Measurements from ENCODE around the gene FCN2.

Gene FCN2

DNA sequence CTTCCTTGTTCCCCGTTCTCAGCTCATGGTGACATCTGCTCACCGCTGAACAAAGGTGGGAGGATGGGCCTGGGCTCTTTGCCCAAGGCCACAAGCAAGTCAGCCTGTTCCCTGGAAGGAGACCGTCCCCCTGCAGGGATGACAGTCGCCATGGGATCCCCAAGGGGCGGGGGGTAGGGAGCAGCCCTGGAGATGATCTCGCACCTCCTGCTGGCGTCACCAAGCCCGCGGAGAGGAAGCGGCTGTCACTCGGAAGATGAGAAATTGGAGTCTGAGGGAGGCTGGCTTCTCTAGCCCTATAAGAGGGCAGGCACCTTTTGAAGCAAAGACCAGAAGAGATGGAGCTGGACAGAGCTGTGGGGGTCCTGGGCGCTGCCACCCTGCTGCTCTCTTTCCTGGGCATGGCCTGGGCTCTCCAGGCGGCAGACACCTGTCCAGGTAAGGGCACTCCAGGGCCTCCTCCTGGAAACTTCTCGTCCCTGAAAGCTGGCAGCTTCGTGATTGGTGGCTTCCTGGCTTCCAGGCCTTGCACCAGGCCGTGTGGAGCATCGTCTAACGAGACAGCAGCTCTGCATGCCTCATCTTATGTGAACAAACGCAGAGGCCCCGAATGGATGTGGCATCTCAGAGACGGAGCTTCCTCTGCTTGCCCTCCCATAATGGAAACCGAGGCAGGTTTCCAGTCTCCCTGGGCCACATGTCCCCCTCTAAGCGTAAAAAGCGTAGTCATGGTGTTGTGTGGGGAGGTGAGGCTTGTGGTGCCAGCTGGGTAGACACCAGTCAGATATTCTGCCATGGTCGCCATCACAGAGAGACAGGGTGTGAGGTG is at the start of gene FCN2:
TSS of gene FCN2 (plus strand) at position 327 of the 829 bp plus-strand sequence. CDS start at position 339, 12 bp downstream.
- DNase-seq (ENCODE audit: insufficient read length, low spot score) (no peak), FAIRE-seq (no peak)

- no peak for FAIRE-seq
- DNase-seq (ENCODE audit: insufficient read length, low spot score), result no peak
Observed at GRCh38 chr9:134830926-134831720, 49.5 kb upstream of the FCN2 start.

DNA sequence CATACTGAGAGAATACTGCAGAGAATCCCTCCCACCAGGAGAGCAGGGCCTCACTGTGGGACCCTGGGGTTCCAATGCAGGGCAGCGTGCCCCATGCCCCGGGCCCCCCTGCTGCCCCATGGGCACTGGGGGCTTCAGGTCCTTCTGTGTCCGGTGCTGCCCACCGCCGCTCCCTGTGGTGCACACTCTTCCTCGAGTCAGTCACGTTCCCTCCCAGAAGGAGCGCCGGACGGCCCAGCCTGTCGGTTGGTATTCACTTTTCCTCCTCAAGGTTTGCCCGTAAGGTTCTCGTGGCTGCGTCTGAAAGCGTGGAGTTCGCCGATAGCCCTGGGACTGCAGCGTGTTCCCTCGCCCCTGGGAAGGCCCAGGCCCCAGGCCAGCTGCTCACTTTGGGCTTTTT is 48.1 kb upstream of the FCN2 start:
- DNase-seq (ENCODE audit: insufficient read length, low spot score), result no peak
- FAIRE-seq, result no peak

DNA sequence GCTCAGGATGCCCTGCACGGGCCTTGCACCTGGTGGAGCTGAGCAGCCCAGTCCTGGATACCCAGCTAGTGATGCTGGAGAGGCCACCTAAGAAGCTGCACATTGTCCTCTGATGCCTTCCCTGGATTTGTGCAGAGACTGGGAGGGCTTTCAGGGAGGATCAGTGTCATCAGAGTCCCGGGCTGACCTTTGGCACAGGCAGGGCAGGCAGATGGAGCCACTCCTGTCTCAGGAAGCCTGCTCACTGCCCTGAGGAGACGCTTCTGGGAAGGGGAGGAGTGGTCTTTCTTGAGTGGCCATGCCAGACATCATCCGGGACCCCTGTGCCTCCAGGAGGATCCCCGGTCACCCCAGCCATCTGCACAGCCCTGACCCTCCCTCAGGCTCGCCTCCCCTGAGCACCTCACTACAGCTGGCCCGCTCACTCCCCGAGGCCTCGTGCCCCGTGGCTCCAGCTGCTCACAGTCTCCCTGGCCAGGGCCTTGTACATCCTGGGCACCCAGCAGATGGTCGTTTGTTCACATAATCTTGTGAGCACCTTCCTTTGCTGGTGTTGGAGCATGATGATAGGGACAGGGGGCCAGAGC is 47.2 kb upstream of the FCN2 start:
- FAIRE-seq (no peak), DNase-seq (ENCODE audit: insufficient read length, low spot score) (no peak)

DNA sequence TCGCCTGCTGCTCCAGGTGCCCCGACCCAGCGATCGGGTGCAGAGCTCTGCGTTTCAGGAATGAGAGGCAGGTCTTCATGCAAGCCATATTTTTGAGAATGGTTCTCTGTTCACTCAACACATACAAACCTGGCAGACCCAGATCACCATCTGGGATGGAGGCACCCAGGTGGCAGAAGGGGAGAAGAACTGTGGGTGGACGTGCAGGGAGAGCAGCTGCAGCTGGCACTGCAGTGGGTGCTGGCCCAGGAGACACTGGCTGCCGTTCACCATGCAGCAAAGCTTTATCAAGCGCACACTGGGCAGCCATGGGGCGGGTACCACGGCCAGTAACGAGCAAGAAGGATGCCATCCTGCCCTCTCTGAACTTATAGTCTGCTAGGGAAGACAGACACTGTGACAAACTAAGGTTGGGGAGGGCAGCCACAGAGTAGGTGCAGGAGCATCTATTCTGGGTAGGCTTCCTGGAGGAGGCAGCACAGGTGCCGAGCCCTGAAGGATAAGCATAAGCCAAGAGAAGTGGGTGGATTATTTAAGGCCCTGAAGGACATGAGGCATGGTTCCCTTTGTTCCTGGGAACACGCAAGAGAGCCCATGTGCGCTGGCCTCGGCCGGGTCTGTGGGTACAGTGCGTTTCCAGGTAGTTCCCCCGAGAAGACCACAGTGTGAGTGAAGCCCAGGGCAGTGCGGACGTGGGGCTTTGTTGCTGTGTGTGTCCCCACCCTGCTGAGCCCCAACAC is 46.2 kb upstream of the FCN2 start:
- FAIRE-seq (no peak), DNase-seq (ENCODE audit: insufficient read length, low spot score) (no peak)

GRCh38 chr9:134834957-134835419 is 45.6 kb upstream of the FCN2 start:
- no peak for FAIRE-seq
- DNase-seq (ENCODE audit: insufficient read length, low spot score), result no peak

GRCh38 chr9:134835448-134835847 is 45.2 kb upstream of the FCN2 start:
- FAIRE-seq, result no peak

DNA sequence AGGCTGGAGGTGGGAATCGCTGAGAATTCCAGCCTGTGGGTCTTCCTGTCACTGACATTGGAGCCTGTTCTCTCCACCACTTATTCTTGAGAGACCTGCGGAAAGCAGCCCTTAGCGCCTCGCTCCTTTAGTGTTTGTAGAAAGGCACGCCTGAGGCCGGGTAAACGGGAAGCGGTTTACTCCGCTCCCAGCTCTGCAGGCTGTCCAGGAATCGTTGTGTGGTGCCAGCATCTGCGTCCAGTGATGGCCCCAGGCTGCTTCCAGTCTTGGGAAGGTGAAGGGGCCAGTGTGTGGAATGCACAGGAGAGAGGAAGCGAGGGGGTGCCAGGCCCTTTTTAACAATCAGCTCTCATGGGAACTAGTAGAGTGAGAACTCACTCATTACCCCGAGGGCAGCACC is 44.6 kb upstream of the FCN2 start:
- DNase-seq (ENCODE audit: insufficient read length, low spot score) (no peak), FAIRE-seq (no peak)

More at GRCh38 chr9:134835448-134835847, 45.2 kb upstream of the FCN2 start:
- DNase-seq (ENCODE audit: insufficient read length, low spot score), result no peak

GRCh38 chr9:134836406-134836970 is 44.1 kb upstream of the FCN2 start:
- no peak for FAIRE-seq
- no peak for DNase-seq (ENCODE audit: insufficient read length, low spot score)

- DNase-seq (ENCODE audit: insufficient read length, low spot score) (no peak), FAIRE-seq (no peak)
Observed at GRCh38 chr9:134837529-134837928, 43.1 kb upstream of the FCN2 start.

- no peak for DNase-seq (ENCODE audit: insufficient read length, low spot score)
- no peak for FAIRE-seq
Observed at GRCh38 chr9:134838651-134839454, 41.8 kb upstream of the FCN2 start.

DNA sequence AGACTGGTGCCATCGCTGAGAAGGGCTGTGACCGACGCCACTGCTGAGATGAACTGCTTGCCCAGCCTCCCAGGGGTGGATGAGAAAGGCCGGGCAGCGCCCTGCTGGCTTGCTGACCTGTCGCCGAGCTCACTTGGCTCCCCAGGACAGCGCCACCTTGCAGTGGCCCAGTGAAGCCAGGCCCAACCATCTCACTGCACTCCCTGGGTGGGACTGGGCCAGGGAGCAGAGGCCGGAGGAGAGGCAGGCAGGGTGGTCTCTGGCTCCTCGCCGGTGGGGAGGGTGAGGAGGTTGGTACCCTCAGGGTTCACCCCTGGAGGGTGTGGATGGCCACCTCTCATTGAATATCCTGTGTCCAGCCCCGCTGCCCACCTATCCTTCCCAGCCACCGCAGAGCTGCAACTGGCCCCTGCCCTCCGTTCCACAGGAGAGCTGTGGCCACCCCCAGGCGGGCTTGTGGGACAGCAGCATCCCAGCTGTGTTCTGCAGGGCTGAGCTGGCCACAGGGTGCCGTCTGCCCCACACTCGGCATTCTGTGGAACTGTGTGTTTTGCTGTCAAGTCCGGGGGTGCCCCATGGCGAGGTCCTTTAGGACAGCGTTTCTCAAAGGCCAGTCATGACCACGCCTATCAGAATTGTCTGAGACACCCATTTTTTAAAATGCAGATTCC is 41.0 kb upstream of the FCN2 start:
- FAIRE-seq, result no peak
- no peak for DNase-seq (ENCODE audit: insufficient read length, low spot score)

DNA sequence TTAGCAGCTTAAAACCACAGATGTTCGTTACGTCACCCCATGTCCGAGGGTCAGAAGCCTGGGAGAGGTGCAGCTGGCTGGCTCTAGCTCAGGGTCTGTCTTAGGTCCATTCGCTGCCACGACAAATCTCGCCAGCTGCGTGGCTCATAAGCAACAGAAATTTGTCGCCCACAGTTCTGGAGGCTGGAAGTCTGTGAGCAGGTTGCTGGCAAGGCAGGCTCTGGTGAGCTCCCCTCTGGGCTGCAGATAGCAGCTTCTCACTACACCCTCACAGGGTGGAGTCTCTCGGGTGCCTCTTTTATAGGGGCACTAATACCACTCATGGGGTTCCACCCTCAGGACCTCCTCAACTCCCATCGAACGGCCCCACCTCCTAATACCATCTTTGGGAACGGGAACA is 40.1 kb upstream of the FCN2 start:
- FAIRE-seq (no peak), DNase-seq (ENCODE audit: insufficient read length, low spot score) (no peak)

GRCh38 chr9:134841180-134841904 is 39.3 kb upstream of the FCN2 start:
- no peak for FAIRE-seq
- DNase-seq (ENCODE audit: insufficient read length, low spot score), result no peak

GRCh38 chr9:134842321-134842720 is 38.3 kb upstream of the FCN2 start:
- DNase-seq (ENCODE audit: insufficient read length, low spot score) (no peak), FAIRE-seq (no peak)

DNA sequence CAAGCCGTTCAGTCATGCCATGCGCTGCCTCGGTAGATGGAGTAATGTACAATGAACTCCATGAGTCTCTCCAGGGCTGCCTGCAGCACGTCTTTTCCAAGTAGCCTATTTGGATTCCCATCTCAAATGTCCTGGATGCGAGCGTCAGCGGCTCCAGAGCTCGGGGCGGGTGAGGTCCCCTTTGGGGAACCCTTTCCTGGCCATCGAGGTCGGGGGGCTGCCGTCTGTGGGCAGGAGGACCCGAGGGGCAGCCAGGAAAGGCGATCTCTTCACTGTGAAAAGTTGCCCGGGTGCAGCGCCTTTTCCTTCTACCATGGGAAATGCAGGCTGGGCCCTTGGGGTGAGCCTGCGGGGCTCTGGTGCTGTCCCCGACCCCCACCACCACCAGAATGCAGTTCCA is 36.9 kb upstream of the FCN2 start:
- DNase-seq (ENCODE audit: insufficient read length, low spot score) (no peak), FAIRE-seq (no peak)

DNA sequence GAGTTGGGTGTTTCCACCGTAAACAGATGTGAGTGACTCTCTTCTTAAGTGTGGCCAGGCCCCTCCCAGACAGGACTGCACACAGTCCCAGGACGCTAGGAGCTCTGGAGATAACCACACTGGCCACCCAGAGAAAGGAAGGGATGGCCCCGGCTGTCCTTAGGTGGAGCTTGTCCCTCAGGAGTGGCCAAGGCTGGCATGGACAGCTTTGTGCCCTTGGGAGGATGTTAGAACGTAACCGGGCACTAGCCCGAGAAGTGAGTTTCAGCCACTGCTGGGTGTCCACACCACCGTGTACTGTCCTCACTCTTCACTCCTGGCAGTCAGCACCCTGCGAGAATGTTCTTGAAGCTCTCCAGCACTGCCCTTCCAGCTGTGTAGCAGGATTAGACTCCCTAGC is 35.8 kb upstream of the FCN2 start:
- FAIRE-seq, result no peak
- DNase-seq (ENCODE audit: insufficient read length, low spot score), result no peak

DNA sequence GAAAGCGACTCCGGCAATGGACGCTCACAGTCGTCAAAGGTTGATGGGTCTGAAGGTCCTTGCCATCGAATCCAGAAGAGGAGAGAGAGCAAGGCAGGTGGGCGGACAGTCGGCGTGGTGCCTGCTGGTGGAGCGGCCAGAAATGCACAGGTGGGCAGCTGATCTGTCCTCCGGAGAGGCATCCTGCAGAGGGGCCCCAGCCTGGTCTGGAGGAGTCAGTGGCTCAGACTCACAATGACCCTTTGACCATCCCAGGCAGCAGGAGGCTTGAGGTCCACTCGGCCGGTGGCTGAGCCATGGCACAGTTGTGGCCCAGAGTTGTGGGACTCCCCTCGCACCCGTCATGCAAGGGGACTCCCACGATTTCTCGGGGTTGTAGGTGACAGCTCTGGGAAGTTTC is 34.4 kb upstream of the FCN2 start:
- DNase-seq (ENCODE audit: insufficient read length, low spot score) (no peak), FAIRE-seq (no peak)

Measured in HTR-8/SVneo (cell line).